Activated CD8-positive, alpha-beta memory T cell treated with anti-CD3 and anti-CD28 coated beads for 1 hour (primary cell): Measurements from ENCODE around the gene CRELD2.
"Not testable (repeated sequence)": the region's sequence is repeated elsewhere in the genome, so short reads cannot be mapped to it uniquely, and the experiment has no call there.

Experiments
- DNase-seq, 2 donors: peaks; one replicate each; pipeline ENCODE4 v3.0.0-alpha.2; 2020; ENCODE audit warnings: low read depth in 1 of 2; ENCODE audit errors: extremely low read depth in 1 of 2

The CRELD2 gene

DNA sequence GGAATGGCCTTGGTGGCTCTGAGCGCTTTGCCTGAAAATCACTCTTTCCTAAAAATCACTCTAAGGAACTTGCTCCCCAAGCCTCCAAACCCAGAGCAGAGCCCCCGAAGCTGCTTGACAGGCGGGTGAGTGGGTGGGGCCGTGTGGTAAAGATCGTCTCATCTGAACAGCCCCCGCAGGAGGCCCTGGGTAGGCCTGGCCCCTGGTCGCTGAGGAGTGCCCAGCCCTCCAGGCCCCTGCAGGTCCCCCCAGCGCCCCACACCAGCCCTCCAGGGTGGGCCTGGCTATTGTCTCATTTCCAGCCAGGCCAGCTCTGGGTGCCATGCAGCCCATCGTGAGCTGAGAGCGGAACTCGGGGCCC is 25.0 kb downstream of the CRELD2 start:
- DNase-seq = no peak

DNA sequence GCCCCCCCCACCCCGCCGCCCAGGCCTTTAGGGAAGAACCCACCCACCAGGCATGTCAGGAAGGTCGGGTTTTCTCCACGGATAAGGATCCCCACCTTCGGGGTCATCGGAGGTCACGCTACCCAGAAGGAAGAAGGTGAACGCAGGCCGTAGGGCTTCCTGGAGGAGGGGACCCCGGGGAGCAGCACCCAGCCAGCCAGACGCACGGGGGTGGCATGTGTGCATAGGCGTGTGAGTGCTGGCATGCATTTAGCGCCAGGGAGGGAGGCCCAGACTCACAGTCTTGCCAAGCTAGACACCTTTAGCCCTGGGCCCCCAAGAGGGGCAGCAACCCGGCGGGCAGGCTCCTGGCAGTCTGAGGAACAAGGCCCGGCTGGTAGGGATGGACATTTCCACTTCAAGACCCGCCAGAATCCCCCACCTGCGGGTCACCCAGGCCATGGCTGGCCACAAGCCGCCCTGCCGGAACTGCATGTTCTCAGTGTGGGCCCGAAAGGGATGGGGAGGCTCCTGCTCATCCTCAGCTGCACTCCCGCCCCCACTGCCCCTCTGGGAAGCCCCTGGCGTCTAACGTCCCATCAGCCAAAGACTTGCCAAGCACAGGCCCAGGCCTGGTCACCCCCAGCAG is 25.5 kb downstream of the CRELD2 start:
- no peak for DNase-seq

DNA sequence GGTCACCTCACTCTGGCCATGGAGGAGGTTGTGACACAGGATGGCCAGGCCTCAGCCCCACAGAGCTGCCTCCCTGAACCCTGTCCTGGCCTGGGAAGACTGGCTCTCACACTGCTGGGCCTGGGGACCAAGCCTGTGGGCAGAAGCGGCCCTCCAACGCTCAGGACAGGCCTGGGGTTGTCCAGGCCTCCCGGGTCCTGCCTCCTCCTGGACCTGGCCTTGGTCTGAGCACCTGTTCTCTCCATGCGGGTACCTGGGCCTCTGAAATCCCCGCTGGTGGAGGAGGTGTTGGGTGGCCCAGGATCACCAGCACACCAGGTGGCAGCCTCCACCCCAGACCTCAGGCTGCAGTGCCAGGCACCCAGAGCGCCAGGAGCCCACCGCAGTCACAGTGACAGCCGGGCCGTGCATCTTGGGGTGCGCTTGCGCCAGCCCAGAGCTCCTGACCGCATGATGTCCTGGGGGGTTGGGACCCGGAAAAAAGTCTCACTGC is 26.0 kb downstream of the CRELD2 start:
- no peak for DNase-seq

DNA sequence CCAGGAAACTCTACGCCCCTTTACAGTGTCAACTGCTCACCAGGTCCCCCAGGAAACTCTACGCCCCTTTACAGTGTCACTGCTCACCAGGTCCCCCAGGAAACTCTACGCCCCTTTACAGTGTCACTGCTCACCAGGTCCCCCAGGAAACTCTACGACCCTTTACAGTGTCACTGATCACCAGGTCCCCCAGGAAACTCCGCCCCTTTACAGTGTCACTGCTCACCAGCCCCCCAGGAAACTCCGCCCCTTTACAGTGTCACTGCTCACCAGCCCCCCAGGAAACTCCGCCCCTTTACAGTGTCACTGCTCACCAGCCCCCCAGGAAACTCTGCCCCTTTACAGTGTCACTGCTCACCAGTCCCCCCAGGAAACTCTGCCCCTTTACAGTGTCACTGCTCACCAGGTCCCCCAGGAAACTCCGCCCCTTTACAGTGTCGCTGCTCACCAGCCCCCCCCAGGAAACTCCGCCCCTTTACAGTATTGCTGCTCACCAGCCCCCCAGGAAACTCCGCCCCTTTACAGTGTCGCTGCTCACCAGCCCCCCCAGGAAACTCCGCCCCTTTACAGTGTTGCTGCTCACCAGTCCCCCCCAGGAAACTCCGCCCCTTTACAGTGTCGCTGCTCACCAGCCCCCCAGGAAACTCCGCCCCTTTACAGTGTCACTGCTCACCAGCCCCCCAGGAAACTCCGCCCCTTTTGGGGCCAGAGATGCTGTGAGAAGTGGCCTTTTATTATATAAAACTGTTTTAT is 26.8 kb downstream of the CRELD2 start:
- DNase-seq = not testable (repeated sequence)

DNA sequence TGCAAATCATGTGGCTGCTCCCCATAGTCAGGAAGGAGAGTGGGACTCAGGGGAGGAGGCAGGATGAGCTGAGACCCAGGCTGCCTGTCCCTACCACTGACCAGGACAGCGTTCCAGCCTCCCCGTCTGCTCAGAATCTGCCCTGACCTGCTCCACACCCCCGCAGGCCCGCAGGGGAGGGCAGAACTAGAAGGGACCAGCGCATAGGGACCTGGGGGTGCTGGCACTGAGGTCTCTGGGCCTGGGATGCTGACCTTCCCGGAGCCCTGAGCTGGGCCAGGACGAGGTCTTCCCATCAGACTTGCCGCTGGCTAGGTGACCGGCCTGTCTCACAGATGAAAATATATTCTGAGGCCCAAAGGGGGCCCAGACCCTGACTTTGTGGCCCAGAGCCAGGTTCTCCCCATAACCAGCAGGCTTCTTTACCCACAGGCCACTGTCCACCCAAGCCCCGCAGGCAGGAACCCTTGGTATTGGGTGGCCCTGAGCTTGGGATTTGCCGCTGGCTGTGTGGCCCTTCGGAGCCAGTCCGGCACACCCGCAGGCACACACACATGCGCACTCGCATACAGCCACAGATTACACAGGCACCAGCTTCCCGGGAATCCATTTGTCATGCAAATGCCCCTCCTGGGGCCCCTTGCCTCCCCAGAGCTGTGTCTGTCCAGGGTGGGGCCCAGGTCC is 28.3 kb downstream of the CRELD2 start:
- DNase-seq = no peak

DNA sequence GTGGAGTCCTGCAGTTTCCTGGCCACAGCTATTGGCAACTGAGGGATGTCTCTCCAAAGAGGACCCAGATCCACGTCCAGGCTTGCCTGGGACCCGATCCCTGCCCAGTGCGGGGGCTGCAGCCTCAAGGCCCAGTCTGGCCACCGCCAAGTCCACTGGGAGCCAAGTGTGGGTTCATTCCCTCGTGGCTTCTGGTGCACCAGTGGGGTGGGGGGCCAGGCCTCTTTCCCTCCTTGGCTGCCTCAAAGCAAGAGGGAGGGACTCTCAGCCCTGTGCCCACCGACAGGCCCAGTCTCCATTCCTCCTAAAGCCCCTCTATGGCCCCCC is 28.8 kb downstream of the CRELD2 start:
- DNase-seq = no peak

DNA sequence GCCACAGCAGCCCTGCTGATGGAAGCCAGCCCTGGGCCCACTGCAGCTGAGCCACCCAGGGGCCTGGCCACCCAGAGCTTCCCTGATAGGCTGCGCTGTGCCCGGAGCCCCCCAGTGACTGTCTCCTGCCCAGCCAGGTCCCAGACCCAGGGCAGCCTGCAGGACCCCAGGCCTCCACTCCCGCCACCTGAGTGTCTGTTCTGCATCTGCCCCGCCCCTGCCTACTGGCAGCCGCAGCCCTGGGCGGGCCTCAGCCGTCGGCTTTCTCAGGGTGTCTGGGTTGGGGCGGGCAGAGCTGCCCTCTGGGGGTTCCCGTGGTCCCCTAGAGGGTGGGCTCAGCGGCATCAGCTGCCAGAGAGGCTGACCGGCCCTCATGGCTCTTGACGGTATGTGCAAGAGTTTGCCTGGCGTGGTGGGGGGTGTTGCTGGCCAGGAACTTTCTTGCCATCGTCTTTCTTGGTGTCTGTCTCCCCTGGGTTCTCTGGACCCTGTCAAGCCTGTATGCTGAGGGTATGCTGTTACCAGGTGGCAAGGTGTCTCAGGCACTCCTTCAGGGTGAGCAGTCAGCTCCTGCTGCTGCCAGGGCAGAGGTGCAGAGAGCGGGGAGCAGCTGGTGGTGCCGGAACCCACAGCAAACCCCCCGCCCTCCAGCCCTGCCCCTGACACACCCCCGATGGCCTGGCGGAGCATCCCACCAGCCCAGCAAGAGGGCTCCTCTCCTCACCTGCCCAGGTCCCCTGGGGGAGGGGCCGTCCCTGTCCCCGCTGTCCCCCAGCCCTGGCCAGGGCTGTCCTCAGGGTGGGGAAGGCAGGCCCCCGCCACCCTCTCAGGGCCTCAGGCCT is 29.9 kb downstream of the CRELD2 start:
- no peak for DNase-seq

DNA sequence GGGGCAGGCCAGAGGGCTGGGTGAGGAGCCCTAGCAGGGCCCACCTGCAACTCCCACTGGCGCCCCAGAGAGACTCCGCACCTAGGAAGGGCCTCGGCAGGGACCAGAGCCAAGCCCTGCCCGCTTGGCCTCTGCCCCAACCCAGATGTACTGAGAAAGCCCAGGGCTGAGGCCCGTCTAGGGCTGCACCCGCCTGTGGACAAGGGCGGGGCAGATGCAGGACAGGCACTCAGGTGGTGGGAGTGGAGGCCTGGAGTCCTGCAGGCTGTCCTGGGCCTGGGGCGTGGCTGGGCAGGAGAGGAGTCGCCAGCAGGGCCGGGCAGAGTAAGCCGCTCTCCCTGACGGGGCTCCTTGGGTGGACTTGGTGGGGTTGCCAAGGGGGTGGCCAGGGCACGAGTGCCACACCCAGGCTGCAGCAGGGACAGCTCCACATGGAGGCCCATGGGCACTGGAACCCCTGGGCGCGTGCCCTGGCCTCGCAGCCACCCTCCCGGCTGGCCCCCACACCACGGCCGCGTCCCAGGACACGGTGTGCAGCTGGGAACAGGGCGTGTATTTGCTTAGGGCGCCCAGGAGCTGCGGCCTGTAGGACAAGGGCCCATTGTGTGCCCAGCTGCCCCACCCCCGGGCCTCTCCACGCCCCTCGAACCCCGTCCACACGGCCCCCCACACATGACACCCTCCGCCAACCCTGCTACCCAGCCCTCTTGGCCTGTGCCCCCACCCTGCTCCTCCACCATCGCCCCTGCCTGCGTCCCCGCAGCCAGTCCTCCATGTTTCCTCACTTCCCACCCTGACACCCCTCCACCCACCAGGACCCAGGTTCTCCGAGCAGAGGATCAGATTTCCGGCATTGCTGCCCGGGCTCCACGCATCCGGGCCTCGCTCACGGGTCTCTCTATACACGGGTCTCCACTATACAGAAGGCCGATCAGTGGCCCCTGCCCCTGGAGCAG is 30.8 kb downstream of the CRELD2 start:
- no peak for DNase-seq

DNA sequence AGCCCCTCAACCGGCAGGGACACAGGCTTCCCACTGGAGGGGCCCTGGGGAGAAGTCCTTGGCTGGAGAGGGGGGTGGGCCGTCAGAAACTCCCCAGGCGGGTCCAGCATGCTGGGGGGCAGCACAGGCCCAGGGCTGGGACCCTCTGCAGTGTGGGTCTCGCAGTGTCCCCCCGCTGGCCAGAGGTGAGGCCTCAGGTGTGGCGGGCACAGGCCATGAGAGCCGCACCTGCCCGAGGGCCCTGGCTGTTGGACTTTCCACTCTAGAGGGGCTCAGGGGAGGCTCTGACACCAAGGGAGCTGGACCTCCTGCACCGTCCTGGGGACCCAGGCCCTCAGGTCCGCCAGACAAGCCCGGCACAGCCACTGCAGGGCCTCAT is 31.5 kb downstream of the CRELD2 start:
- DNase-seq = no peak

DNA sequence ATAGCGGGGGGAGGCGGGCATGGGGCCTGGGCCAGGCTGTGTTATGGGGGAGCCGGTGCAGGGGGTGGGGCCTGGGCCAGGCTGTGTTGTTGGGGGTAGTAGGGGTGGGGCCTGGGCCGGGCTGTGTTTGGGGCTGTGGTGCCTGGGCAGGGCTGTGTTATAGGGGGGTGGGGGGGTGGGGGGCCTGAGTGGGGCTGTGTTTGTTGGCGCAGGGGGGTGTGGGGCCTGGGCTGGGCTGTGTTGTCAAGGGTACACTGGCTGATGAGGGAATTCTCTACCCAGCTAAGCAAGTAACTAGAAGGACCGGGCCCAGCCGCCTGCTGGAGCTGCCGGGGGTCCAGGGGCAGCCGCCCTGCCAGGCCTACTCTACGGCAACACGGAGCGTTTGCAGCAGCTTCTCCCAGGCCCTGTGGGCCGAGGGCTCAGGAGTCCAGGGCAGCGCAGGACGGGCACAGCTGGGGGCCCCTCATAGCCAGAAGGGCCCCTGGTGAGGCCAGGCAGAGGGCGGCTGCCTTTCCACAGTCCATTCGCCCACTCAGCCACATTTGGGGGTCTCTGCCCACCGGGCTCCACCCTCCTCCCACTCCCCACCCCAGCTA is 32.1 kb downstream of the CRELD2 start:
- DNase-seq = no peak

DNA sequence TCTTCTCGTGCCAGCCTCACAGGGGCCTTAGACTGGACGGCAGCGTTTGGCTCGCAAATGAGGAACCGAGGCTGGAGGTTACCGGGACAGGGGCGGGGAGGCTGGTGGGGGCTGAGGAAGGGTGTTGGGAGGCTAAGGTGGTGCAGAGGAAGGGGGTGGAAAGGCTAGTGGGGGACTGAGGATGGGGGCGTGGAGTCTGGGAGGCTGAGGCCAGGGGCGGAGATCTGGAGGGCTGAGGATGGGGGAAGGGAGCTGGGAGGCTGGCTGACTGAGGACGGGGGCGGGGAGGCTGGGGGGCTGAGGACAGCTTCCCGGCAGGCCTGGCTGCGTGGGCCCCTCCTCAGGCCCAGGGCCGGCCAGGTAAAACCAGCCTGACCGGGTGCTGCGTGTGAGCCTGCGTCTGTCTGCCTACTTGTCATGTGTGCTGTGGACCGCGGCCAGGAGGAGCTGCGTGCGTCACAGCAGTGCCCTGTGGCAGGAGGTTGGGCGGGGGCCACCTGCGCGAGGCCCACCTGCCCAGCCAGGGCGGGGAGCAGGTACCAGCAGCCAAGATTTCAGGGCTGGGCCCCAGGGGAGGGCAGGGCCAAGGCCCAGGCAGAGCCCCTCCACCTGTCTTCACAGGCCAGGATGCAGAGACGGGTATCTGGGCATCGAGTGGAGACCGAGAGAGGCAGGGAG is 32.7 kb downstream of the CRELD2 start:
- DNase-seq = no peak

DNA sequence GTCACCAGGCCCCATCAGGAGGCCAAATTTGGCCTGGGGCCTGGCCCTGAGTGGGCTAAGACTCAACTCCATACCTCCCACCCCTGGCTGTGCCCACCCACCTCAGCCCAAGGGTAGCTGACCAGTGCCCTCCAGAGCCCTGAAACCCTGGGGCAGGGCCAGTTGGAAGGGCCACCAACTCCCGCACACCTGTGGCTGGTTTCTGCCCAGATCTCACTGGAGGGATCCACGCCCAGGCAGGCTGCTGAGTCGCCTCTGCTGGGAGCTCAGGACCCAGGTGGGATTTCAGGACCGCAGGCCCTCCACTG is 33.2 kb downstream of the CRELD2 start:
- DNase-seq = no peak

DNA sequence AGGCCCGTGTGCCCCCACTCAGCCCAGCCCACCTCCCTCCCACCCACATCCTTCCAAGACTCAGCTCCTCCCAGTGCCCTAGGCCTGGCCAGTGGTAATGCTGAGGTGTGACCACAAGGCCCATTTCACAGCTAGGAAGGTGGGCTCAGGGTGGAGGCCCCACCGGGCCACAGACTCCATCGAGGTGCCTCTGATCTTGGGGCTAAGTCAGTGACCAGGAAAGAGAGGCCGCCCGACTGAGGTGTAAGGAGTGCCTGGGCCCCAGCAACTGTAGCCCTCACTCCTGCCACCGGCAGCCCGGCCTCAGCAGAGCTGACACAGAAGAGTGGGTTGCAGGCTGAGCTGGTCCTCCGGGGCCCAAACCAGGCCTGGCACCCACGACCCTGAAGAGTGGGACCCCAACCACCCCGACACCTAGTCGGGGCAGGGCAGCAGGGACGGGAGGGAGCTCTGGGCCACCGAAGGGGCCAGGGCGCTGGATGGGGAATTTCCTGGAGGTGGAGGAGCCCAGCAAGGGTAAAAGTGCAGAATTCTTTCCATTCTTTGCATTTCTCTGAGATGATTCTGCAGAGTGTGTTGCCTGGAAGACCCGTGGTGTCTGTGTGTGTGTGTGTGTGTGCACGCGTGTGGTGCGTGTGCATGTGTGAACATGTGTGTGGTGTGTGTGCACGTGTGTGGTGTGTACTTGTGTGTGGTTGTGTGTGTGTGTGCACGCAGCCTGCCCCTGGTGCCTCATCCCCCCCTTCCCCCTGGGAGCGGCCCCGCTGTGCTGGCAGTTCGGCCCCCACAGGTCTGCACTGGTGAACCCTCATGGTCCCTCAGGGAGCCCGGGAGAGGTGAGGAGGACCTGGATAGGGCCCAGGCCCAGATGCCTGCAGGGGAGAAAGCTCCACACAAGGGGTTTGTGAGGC is 33.8 kb downstream of the CRELD2 start:
- no peak for DNase-seq

DNA sequence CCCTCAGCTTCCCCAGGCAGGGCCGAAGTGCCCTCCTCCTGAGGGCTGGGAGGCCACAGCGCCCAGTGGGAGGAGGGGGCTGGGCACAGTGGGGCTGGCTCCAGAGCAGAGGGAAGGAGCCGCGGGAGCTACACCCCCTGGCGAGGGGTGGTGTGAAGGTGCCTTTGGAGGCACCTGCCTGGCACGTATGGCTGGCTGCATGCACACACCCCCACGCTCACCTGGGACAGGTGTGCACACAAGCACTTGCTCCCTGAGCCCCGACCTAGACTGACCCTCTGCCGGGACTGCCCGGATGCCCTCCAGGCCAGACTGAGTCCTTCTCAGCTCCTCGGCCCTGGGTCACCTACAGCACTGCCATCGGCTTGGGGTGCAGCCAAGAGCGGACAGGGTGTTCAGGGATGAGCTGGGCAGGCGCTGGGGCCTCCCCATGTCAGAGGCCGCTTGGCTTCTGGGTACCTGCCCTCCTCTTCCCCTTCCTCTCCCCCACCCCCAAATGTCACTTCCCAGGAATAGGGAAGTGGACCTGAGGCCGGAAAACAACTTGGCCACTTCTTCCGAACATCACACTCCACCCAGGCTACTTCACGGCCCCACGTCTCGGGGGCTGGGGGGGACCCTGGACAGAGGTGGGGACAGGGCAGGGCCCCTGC is 34.7 kb downstream of the CRELD2 start:
- DNase-seq = no peak

DNA sequence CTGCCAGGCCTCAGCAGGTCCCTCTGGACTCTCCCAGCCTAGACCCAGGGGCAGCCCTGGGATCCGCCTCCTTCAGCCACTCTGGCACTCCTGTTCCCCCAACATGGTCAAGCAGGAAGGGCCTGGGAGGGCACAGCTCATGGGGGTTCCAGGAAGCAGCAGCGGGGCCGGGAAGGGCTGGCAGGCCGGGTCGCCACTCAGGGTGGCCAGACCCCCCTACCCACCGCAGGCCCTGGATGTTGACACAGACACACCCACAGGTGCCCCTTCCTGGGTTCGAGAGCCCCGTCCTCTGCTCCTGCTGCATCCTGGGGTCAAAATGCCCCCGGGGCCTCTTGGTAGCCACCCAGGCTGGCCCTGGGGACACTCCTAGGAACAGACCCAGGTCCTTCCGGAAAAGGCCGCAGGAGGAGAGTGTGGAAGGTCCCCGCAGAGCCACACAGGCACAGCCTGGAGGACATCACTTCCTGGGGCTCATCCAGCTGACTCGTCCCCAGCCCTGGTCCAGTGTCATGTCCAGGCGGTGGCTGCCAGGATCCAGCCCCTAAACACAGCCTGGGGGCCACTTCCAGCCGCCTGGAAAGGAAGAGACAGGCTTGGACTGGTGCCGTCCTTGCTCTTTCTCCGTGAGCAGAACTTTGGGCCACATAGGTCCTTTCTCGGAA is 35.4 kb downstream of the CRELD2 start:
- no peak for DNase-seq

DNA sequence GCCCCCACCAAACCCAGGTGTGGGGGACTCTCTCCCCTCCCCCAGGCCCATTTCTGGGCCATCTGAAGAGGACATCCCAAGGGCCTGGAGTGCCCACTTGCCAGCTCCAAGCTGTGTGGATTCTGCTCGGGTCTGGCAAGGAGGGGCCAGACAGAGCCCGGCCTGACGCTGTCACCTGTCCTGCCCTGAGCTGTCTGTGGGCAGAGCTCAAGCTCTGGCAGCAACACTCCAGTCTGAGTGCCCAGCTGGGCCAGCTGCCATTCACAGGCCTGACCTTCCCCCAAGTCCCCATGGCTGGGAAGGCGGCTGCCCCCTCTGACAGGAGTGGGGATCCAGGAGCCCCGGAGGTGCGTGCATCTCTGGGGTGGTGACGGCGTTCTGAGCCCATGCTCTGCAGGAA is 35.9 kb downstream of the CRELD2 start:
- DNase-seq = no peak

DNA sequence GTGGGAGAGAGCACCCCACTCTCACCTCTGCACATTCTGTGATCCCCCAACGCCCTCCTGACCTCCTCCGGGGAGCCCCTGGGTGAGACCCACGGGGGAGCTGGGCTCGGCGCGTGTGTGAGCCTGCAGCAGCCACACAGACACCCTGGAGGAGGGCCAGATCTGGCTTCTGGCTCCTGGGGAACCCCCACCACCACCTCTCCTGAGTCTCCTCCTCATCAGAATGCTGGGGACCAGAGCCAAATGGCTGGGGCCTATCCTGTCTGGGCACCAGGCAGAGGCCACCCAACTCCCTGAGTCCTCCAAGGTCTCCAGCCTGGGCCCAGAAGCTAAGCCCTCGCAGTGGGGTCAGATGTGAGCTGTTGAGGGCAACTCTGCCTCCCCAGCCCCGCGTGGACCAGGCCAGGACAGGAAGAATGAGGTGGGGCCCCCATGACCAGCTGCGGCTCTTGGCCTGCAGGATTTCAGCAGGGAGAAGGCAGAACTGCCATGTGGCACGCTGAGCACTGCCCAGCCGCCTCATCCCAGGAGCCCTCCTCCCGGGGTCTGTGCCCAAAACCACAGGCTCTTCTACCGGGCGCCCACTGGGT is 36.7 kb downstream of the CRELD2 start:
- DNase-seq = no peak
